HepG2 (cell line): ENCODE data around the gene LCMT2. TPM values are rescaled to one million over a fixed set of nuclear protein-coding genes. Genes with fewer than 3 reads are reported as not detected.

Source experiments
- ETV6 ChIP-seq: sonication (generic); formaldehyde crosslinking; conservative IDR thresholded peaks from 2 replicates; pipeline ENCODE4 v1.4.0; 2020; ENCODE audit warnings: missing genetic modification reagents
- HINFP ChIP-seq: sonication (generic); formaldehyde crosslinking; IDR thresholded peaks from 2 replicates; pipeline ENCODE4 v1.4.0; 2020; ENCODE audit warnings: low read depth, mild to moderate bottlenecking, missing genetic modification reagents
- HMG20B ChIP-seq: conservative IDR thresholded peaks from 2 replicates; pipeline ENCODE4 v1.6.1; 2016; ENCODE audit warnings: missing genetic modification reagents, missing compliant biosample characterization
- KAT2B ChIP-seq: fragments of 150-350 bp; IDR thresholded peaks from 2 replicates; pipeline ENCODE4 v1.6.1; 2014; ENCODE audit warnings: low read depth, low read length, borderline replicate concordance
- KLF15 ChIP-seq: sonication (generic); formaldehyde crosslinking; IDR thresholded peaks from 2 replicates; pipeline ENCODE4 v1.8.1; 2023; ENCODE audit warnings: borderline replicate concordance, mild to moderate bottlenecking, inconsistent platforms, missing genetic modification reagents, mixed read lengths
- LCORL ChIP-seq, 2 experiments: fragments of 450-650 bp in 1 of 2; sonication (generic) in 1 of 2; formaldehyde crosslinking in 1 of 2; IDR thresholded peaks; 2 replicates each; pipeline versions ENCODE4 v1.5.0 to v1.6.1; 2017 to 2020; ENCODE audit warnings: antibody characterized with exemption in 1 of 2, missing genetic modification reagents in 1 of 2
- NFIC ChIP-seq: IDR thresholded peaks from 2 replicates; pipeline ENCODE4 v1.6.1; 2012; ENCODE audit warnings: mild to moderate bottlenecking, low read length, inconsistent platforms
- PCBP1 ChIP-seq: fragments of 200-400 bp; formaldehyde crosslinking; IDR thresholded peaks from 2 replicates; pipeline ENCODE4 v1.6.1; 2017; ENCODE audit warnings: mild to moderate bottlenecking, low read depth, low read length, borderline replicate concordance
- SAFB2 ChIP-seq: sonication (generic); formaldehyde crosslinking; IDR thresholded peaks from 2 replicates; pipeline ENCODE4 v1.5.1; 2020; ENCODE audit warnings: missing genetic modification reagents, low read depth, mild to moderate bottlenecking, borderline replicate concordance
- TSC22D2 ChIP-seq: sonication (generic); formaldehyde crosslinking; IDR thresholded peaks from 2 replicates; pipeline ENCODE4 v1.5.1; 2020; ENCODE audit warnings: missing genetic modification reagents, mild to moderate bottlenecking, borderline replicate concordance
- U2AF2 ChIP-seq: fragments of 200-400 bp; formaldehyde crosslinking; IDR thresholded peaks from 2 replicates; pipeline ENCODE4 v1.6.1; 2017; ENCODE audit warnings: low read depth, mild to moderate bottlenecking, low read length
- XBP1 ChIP-seq: sonication (generic); formaldehyde crosslinking; IDR thresholded peaks from 2 replicates; pipeline ENCODE4 v1.5.0; 2020; ENCODE audit warnings: missing genetic modification reagents
- ZBTB33 ChIP-seq: sonication (generic); formaldehyde crosslinking; IDR thresholded peaks from 2 replicates; pipeline ENCODE4 v1.4.0; 2020; ENCODE audit warnings: missing genetic modification reagents
- ZNF143 ChIP-seq: sonication (generic); formaldehyde crosslinking; IDR thresholded peaks from 2 replicates; pipeline ENCODE4 v1.4.0; 2020; ENCODE audit warnings: missing genetic modification reagents
- ZNF350 ChIP-seq: sonication (generic); formaldehyde crosslinking; IDR thresholded peaks from 2 replicates; pipeline ENCODE4 v1.4.0; 2020; ENCODE audit warnings: mild to moderate bottlenecking, low read depth, missing genetic modification reagents, borderline replicate concordance
- ZNF550 ChIP-seq: sonication (generic); formaldehyde crosslinking; IDR thresholded peaks from 2 replicates; pipeline ENCODE4 v1.4.0; 2020; ENCODE audit warnings: mild to moderate bottlenecking, missing genetic modification reagents, borderline replicate concordance
- ZNF678 ChIP-seq: sonication (generic); formaldehyde crosslinking; IDR thresholded peaks from 2 replicates; pipeline ENCODE4 v1.4.0; 2020; ENCODE audit warnings: mild to moderate bottlenecking, missing genetic modification reagents
- ZNF782 ChIP-seq: sonication (generic); formaldehyde crosslinking; IDR thresholded peaks from 2 replicates; pipeline ENCODE4 v1.4.0; 2020; ENCODE audit warnings: missing genetic modification reagents, mild to moderate bottlenecking, borderline replicate concordance
- ZNF850 ChIP-seq: sonication (generic); formaldehyde crosslinking; conservative IDR thresholded peaks from 2 replicates; pipeline ENCODE4 v1.9.0; 2021; ENCODE audit warnings: mild to moderate bottlenecking, missing genetic modification reagents
- ZSCAN9 ChIP-seq: IDR thresholded peaks from 2 replicates; pipeline ENCODE4 v1.6.1; 2016; ENCODE audit warnings: borderline replicate concordance
- polyA plus RNA-seq, 8 experiments: library from polyadenylated mRNA; depleted of rRNA in 3 of 8; stranded (reverse) in 7 of 8; unstranded in 1 of 8; fragments of >200 nt; fragmentation: Illumina TruSeq in 4 of 8; extraction: Trizol in 4 of 8; gene quantifications; 2 replicates each; pipeline versions ENCODE4 v1.2.1 to v1.2.3, GENCODE V29; 2011 to 2016; ENCODE audit warnings: low read depth in 4 of 8, missing spikeins in 1 of 8, mixed read lengths in 1 of 8; ENCODE audit not compliant: insufficient read depth in 1 of 8
- total RNA-seq, 5 experiments: library from RNA; depleted of rRNA; stranded (reverse); fragments of >200 nt; fragmentation: Illumina TruSeq; extraction: Trizol; gene quantifications; 2 replicates each; pipeline ENCODE4 v1.2.3, GENCODE V29; 2016; ENCODE audit warnings: low read depth in 1 of 5
- TF ChIP-seq, protein P1 (sequence below): sonication (generic); formaldehyde crosslinking; IDR thresholded peaks from 2 replicates; pipeline ENCODE4 v1.4.0; 2020; ENCODE audit warnings: mild to moderate bottlenecking, missing genetic modification reagents, borderline replicate concordance
- TF ChIP-seq, protein P2 (sequence below): sonication (generic); formaldehyde crosslinking; IDR thresholded peaks from 2 replicates; pipeline ENCODE4 v1.5.0; 2020; ENCODE audit warnings: missing genetic modification reagents

Gene LCMT2
- total and polyA plus RNA-seq, 2 of the 13 experiments (the other 11 are each of a cell fraction or from before 2014, with no cell fraction given) = 6.9 to 9.1 TPM

GRCh38 chr15:43329960-43330779 is at the start of gene LCMT2 (continued):
- TF ChIP-seq LCORL (IDR thresholded peaks at IDR 0.05) = no peak
- peak; percentile 78 for TF ChIP-seq LCORL (CRISPR knock-in tag; IDR thresholded peaks at IDR 0.05)
- peak; percentile 98 for TF ChIP-seq ETV6 (CRISPR knock-in tag)
- 0 out of 2 replicates have a peak, but pooled peaks have one; percentile 66 for TF ChIP-seq ZNF550
- 0 out of 2 replicates have a peak, but pooled peaks have one; percentile 21 for TF ChIP-seq KLF15
- peak; percentile 58; the same call in 1 of the 2 replicates for TF ChIP-seq HINFP
- TF ChIP-seq, protein P1, sequence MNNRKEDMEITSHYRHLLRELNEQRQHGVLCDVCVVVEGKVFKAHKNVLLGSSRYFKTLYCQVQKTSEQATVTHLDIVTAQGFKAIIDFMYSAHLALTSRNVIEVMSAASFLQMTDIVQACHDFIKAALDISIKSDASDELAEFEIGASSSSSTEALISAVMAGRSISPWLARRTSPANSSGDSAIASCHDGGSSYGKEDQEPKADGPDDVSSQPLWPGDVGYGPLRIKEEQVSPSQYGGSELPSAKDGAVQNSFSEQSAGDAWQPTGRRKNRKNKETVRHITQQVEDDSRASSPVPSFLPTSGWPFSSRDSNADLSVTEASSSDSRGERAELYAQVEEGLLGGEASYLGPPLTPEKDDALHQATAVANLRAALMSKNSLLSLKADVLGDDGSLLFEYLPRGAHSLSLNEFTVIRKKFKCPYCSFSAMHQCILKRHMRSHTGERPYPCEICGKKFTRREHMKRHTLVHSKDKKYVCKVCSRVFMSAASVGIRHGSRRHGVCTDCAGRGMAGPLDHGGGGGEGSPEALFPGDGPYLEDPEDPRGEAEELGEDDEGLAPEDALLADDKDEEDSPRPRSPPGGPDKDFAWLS = no peak
- no peak for TF ChIP-seq ZBTB33 (CRISPR knock-in tag)
- TF ChIP-seq ZNF350 = peak; percentile 72; the same call in 1 of the 2 replicates
- TF ChIP-seq, protein P2, sequence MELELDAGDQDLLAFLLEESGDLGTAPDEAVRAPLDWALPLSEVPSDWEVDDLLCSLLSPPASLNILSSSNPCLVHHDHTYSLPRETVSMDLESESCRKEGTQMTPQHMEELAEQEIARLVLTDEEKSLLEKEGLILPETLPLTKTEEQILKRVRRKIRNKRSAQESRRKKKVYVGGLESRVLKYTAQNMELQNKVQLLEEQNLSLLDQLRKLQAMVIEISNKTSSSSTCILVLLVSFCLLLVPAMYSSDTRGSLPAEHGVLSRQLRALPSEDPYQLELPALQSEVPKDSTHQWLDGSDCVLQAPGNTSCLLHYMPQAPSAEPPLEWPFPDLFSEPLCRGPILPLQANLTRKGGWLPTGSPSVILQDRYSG = no peak
- no peak for TF ChIP-seq ZNF850
- no peak for TF ChIP-seq ZNF143
- TF ChIP-seq ZNF678 = no peak
- TF ChIP-seq XBP1 (CRISPR knock-in tag) = peak; percentile 71
- 0 out of 2 replicates have a peak, but pooled peaks have one; percentile 37 for TF ChIP-seq U2AF2
- no peak for TF ChIP-seq KAT2B
- no peak for TF ChIP-seq SAFB2 (CRISPR knock-in tag)
- no peak for TF ChIP-seq NFIC
- peak; percentile 21; the same call in 1 of the 2 replicates for TF ChIP-seq ZSCAN9 (CRISPR knock-in tag)
- 0 out of 2 replicates have a peak, but pooled peaks have one; percentile 42 for TF ChIP-seq PCBP1
- no peak for TF ChIP-seq TSC22D2 (CRISPR knock-in tag)
- no peak for TF ChIP-seq ZNF782 (CRISPR knock-in tag)
- TF ChIP-seq HMG20B = no peak; the same call in 1 of the 2 replicates
